NCI-H2107 treated with DMSO at 0.1 percent for 48 hours (cell line): Measurements from ENCODE around the gene CSTB.

ENCODE experiments used
- DNase-seq: peaks from one replicate; lab custom pipeline; 2025; ENCODE audit not compliant: unreplicated experiment; lab: John Stamatoyannopoulos, UW

The CSTB gene

DNA sequence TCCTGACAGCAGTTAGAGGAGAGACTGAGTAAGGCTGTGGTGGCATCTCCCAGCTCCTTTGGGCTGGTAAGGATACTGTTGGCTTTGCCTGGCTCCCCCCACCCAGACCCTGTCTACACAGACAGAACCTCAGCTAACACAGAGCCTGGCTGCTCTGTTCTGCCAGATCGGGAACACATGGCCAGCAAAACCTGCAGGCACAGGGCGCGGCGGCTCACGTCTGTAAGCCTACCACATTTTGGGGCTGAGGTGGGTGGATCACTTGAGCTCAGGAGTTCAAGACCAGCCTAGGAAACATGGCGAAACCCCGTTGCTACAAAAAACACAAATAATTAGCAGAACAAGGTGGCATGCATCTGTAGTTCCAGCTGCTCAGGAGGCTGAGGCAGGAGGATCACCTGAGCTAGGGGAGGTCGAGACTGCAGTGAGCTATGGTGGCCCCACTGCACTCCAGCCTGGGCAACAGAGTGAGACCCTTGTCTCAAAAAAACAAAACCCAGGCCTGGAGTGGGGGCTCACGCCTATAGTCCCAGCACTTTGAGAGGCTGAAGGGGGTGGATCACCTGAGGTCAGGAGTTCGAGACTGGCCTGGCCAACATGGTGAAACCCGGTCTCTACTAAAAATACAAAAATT, 6.7 kb downstream of the CSTB start:
- no peak for DNase-seq

DNA sequence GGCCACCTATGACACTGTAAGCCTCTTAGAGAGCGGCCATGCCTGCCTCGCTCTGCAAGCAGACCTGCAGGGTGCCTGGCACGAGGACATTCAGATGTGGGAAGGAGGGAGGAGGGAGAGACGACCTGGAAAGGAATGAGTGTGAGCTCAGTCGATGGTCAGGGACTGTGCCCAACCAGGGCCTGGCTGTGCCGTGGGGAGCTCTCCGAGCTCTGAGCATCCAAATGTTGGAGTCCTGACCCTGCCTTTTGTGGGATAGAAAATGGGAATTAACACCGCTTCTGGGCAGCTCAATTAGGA, 7.3 kb downstream of the CSTB start:
- no peak for DNase-seq

DNA sequence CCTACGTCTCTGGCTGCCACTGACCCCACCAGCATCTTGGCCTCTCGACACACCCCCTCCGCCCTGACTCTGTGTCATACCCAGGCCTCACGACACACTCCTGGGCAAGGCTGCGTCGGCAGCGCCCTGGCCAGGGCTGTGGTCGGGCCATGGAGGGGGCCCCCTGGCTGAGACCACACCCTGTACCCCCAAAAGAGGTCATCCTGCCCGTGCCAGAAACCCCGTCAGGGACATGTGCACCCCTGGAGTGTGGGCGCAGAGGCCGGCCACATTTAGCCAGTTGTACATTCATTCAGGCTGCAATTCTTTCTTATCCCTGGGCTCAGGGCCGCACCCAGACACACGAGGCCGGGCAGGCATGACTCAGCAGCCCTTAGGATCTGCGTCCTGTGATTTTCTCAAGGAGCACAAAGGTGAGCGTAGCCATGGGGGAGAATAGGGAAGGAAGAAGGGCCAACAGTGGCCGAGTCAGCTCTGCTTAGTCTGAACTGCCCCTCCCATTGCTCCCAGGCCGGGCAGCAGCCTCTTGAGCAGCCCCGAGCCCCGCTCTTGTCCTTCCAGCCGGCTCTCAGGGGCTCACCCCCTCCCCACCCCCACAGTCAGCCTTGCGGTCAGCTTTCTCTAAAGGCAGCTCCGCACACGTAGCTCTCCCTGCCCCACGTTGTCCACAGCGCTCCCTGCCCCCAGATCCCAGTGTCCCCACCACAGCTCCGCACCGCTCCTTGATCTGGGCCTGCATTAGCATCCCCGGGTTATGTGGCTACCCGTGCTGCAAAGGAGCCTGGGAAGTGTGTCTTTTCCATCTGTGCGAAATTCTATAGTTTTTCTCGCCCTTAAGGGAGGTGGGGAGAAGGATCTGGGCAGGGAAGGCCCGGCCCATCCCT, 7.9 kb downstream of the CSTB start:
- DNase-seq, result no peak

DNA sequence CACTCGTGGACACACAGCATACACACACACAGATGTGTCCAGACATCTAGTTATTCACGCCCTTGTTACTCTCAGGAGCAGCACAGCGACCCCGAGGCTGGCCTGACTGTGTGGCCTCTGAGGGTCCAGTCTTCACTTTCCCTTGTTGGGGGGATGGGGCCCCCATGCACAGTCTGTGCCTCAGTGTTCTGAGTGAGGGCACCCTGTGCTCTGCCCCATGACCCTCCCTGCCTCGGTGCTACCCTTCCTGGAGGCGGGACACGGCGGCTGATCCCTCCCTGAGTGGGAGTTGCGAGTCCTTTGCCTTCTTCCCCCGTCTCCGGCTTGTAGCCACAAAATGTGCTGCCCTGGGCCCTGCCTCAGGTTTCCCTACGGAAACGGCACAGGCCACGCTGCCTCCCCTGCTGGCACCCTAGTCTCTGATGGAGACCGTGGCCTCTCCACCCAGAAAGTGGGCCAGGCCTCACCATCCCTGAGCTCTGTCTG, 8.6 kb downstream of the CSTB start:
- DNase-seq, result no peak

DNA sequence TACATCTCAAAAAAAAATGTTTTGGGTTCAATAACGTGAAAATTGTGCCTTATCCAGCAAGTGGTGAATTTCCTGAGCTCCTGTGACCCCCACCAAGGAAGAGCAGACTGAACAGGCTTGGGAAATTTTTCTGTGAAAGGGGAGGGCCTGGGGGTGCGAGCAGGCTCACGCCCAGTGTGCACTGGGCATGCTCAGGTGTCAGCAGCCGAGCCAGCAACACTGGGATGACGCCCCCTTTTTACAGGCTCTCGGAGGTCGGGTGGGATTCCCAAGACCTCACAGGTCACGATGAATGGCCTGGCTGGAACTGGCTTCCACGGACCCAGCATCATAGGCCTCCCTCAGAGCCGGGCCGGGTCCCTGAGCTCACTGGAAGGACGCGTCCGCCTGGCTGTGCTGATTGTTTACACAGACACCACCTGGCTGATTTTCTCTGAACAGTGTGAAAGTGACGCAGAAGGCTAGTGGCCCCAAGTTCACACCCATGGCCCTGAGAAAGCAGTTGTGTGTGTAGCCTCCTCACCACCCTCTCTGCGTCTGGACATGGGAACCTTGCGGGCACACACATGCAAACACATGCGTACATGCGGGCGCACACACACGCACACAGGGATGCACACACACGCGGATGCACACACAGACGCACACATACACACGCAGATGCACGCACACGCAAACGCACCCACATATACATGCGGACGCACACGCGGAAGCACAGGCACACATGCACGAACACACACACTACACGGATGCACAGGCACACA, 9.2 kb downstream of the CSTB start:
- DNase-seq, result no peak

DNA sequence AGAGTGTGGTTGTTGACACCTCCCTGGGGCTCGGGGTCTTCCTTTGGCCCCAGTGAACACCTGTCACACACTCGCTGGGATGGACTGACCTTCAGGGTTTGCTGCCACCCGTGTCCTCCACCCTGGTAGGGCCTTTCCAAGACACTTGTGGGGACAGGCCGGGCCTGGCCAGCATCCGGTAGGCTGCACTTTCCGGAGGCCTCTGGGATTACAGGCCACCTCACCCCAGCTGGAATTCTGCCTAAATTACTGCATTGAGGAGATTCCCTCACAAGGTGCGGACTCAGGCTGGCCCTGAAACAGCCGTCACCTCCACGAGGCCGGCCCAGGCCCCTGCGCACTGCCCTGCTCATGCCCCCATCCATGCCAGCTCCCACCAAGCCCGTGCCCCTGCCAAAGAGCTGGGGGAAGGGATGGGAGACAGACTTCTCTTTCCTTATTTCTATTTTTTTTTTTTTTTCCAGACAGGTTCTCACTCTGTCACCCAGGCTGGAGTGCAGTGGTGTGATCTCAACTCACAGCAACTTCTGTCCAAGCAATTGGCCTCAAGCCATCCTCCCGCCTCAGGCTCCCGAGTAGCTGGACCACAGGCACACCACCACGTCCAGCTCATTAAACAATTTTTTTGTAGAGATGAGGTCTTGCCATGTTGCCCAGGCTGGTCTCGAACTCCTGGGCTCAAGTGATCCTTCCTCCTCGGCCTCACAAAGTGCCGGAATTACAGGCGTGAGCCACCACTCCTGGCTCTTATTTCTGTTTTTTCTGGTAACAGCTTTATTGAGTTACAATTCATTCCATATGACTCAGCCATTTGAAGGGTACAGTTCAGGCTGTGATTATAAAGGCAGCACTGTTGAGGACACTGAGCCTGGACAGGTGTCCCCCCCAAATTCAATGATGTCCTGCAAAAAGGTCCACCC, 11.3 kb downstream of the CSTB start:
- no peak for DNase-seq

DNA sequence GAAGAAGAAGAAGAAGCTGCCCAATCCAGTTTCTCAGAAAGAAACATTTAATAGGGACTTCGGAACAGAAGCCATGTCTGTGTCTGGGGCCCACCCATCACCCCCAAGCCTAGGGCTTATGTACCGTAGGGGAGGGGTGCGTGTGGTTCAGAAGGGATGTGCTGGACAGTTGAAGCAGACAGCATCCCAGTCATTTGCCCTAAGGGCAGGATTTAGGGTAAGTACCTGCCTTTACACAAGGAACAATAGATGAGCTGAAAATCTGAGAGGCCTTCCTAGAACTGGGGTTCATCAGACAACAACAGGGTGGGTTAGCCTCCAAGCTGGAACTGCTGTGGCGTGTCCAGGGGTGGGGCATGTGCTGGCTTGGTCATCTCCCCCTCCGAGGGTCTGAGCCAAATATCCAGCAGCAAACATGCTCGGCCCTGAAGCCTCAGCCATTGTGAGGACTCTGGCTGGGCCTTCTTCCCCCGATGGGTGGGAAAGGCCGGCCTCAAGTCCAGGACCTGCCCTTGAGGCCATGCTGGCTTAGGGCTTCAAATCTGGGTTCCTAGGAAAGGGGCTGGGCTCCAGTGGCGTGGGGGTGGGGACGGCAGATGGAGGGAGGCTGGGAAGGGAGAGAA, 12.1 kb downstream of the CSTB start:
- DNase-seq, result no peak

DNA sequence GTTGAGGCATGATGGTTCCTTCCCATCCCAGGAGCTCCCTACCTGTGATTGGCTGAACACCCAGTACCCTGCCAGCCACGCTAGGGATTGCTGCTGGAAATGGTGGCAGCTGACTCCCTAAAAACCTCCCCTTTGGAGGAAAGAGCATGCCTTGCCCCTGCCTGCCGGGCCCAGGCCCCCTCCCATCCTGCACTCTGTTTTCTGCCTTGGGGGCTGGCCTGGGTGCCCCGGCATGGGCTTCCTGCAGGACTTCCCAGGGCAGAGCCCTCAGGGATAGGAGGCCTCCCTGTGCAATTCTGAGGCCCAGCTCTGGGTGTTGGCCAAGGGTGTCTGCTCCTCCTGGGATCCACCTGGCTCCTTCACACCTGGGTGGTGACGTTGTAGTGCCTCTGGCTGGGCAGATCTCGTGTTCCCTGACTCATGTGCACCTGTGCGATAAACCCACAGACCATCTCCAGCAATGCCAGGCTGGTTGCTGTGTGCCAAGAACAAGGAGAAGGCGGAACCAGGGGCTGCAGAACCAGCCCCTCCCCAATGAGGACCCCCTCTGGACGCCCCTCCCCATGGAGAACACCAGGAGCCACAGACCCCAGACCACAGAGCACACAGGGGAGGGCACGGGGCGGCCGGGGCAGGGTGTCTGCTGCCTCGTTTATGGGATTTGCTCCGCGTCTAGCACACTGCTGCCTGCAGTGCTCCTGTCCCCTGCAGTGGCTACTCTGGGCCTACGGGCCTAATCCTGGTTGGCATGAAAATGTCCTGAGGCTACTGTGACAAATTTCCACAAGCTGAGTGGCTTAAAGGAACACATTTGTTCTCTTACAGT, 13.6 kb downstream of the CSTB start:
- DNase-seq, result no peak

DNA sequence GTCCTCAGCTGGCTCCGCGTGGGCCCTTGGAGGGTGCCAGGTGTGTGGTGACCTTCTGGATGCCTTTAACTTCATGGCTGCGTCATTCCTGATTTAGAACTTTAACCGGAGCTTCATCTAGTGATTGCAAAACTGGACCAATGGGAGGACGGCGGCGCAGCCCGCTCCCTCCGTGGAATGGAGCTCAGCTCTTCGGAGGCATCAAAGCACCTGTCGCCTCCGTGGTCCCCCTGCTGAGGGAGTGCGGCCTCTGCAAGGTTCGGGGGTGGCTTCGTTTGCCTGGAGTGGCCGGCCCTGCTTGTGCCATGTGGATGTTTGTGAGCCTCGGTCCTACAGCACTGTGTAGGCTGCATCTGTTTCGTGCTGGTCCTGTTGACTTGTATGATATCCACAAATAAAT, 14.2 kb downstream of the CSTB start:
- DNase-seq, result no peak

DNA sequence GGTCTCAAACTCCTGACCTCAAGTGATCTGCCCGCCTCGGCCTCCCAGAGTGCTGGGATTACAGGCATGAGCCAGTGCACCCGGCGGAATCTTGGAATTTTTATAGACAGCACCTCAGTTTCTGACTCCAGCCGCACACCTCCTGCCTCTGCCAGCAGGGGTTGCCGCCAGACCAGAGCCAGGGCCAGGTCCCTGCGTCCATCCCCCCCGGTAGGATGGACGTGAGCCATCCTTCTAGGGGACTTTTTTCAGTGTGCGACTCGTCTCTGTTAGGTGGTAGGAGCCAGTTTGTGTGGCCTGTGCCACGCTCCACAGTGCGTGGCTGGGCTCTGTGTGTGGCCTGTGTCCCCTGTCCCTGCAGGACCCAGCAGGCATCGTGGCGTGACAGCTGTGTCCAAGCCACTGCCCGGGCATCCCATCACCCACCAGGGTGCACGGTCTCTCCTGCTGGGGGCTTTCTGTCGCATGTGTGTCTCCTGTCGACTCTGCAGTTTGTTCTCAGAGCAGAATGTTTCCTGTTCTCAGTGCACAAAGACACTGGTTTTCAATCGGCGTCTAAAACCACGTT, 15.6 kb downstream of the CSTB start:
- DNase-seq, result no peak

DNA sequence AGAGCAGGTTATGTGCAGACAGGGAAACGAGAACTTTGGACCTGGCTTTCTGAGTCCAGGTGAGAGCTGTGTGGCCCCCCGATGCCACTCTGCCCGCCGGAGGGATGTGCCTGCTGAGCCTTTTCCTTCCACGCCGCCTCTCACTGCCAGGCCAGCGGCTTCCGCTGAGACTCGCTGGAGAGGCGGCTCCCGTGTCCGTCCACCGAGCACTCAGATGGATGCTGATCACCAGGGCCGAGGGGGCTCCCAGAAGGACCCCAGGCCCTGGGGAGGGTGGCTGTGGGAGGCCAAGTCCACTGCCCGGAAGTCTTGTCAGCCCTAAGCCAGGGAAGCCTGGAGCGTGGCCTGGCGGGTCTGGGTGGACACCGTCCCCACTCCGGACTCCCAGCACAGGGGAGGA, 16.5 kb downstream of the CSTB start:
- DNase-seq, result no peak

DNA sequence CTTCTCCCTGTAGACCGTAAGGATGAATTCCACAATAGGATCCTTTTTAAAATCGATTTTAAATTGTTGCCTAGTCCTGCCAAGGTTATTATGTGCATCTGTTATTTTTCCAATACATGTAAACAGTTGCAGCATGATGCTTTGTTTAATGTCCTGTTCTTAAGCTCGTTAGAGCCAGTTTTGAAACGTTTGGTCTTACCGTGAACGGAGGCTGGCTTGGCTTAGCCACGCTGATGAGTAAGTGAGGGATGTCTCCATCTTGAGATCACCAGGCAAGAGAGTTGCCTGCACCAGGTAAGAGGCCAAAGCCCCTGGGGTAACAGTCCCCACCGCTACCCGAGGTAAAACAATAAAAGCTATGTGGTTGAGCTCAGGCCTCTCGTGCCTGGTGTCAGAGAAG, 17.3 kb downstream of the CSTB start:
- no peak for DNase-seq

DNA sequence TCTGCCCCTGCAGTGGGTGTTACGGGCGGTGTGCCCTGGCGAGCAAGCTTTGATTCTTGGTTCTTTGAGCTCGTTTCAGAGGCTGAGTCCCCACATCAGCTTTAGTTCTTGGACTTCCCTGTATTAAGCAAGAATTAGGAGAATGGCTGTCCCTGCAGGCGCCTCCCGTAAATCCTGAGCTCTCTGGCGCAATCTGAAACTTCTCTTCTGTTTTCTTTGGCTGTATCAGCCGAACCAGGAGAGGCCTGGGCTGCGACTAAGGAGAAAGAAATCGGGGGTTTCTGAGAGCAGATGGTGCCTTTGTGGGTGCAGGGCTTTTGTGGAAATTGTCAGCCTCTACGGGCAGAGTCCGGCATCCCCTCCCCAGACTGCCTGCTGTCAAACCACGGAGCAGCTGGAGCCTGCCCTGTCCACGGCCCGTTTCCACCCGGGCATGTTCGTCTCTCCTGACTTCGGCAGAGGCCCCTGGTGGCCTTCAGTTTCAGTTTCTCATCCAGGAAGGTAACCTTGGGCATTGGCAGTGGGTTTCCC, 17.9 kb downstream of the CSTB start:
- no peak for DNase-seq

DNA sequence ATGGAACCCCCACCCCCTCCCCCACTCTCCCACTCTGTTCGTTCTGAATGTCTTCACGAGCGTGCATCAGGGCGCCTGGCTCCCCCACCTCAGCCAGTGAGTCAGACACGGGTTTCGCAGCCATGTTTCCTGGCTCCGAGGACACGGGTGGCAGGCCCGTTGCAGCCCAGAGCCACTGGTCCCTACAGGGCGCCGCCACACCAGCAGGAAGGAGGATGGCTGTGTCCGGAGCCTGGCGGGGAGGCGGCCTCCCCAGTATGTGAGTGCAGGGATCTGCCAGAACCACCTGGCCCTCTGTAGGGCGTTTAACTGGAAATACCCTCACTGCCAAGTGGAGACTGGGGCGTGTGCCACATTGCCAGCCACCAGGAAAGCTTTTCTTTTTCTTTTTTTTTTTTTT, 18.5 kb downstream of the CSTB start:
- no peak for DNase-seq

DNA sequence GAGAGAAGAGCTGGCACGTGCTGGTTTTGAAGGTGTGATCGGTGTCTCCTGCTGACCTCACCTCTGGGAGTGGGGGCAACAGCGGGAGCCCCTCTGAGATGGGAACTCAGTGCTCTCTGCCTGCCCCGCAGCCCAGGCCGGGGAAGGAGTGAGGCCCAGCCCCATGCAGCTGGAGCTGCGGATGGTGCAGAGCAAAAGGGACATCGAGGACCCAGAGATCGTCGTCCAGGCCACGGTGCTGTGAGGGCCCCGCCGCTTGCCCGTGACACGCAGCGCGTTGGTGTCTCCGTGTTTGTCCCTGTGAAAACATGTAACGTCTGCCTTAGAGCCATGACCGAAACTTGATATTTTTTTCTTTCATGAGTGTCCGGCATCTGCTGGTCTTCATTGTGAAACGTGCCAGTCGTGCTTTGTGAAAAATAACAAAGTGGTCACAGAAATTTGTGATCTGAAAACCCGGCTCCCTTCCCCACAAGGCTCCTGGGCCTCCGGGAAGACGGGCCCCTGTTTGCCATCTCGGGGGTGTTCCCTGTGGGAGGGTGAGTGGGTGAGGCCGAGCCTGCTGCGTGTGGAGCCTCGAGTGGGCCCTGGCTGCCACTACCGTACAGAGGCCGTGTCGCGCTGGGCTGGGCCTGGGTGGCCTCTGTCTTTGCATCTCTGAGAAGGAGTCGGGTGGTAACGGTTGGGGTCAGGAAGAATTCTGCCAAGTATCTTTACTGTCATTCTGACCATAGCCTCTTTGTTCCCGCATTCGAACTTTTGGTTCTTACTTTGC, 20.1 kb downstream of the CSTB start:
- no peak for DNase-seq

DNA sequence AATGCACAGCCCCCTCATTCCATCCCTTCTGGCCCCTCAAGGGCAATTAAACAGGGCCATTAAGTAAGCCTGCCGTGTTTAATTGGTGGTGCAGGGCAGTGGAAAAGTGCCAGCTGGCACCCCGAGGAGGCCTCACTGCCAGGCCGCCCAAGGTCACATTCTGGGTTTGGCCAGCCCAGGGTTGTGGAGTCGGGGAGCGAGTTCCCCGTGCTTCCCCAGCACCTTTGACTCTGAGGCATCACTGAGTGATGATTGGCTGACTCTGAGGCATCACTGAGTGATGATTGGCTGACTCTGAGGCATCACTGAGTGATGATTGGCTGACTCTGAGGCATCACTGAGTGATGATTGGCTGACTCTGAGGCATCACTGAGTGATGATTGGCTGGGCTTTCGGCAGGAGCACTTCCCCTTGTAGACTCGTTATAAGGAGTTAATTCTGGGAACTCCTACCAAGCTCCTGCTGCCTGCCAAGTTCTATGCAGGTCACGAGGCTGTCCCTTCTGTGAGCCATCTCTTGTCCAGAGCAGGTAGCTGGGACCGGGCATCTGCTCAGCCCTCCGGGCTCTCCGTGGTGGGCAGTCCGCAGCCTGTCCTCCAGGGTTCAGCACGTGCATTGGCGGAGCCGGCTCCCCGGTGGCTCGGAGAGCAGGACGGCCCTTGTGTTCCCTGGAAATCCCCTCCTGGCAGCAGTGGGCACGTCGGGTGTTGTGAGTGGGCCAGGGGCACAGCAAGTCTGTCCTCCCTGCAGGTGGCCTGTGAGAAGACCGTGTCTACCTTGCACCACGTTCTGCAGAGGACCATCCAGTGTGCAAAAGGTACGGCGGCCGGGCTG, 20.9 kb downstream of the CSTB start:
- DNase-seq, result no peak

DNA sequence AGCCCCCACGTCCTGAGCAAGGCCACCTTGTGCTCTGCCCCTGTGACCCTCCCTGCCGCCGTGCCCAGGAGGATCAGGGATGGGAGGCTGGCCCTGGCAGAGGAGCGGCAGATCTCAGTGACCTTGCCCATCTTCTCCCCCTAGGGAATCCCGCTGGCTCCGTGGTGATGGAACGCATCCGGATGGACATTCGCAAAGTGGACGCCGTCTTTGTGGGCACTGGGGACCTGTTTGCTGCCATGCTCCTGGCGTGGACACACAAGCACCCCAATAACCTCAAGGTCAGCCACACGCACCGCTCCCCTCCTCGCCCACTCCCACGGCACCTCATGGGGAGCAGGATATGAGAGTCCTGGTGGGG, 22.7 kb downstream of the CSTB start:
- no peak for DNase-seq
